Activated naive CD8-positive, alpha-beta T cell (primary cell): Measurements from ENCODE around the gene PARD6G.
"Not testable (repeated sequence)": the region's sequence is repeated elsewhere in the genome, so short reads cannot be mapped to it uniquely, and the experiment has no call there.

Experiments
- H3K27ac Mint-ChIP-seq: one replicate; pipeline ENCODE4 v1.8.0; 2021; ENCODE audit warnings: mixed read lengths
- H3K27me3 Mint-ChIP-seq: one replicate; pipeline ENCODE4 v1.8.0; 2021; ENCODE audit warnings: mixed read lengths
- H3K36me3 Mint-ChIP-seq: one replicate; pipeline ENCODE4 v1.8.0; 2021; ENCODE audit warnings: mixed read lengths
- H3K4me1 Mint-ChIP-seq: one replicate; pipeline ENCODE4 v1.8.0; 2021; ENCODE audit warnings: low read depth, mixed read lengths
- H3K4me3 Mint-ChIP-seq: one replicate; pipeline ENCODE4 v1.8.0; 2021; ENCODE audit warnings: mild to moderate bottlenecking, mixed read lengths
- H3K9me3 Mint-ChIP-seq: one replicate; pipeline ENCODE4 v1.8.0; 2021; ENCODE audit warnings: low read depth, mixed read lengths

PARD6G gene

GRCh38 chr18:80247393-80247841, at the start of gene PARD6G:
Gene PARD6G, minus strand, starts transcription at chr18:80247514. Its CDS starts 166 bp downstream, at chr18:80247348.
- Mint-ChIP-seq H3K9me3 (no peaks in the 10 kb centered on the region), H3K4me1 (peaks cover 7% of the 10 kb centered on the region), H3K27me3 (peaks cover 19% of the 10 kb centered on the region)

GRCh38 chr18:80262241-80263033, 15.1 kb upstream of the PARD6G start:
- not testable (repeated sequence) for H3K4me3 Mint-ChIP-seq, H3K27ac Mint-ChIP-seq, H3K36me3 Mint-ChIP-seq, H3K4me1 Mint-ChIP-seq, H3K9me3 Mint-ChIP-seq
- peaks cover 11% of the 10 kb centered on the region for H3K27me3 Mint-ChIP-seq

More at GRCh38 chr18:80247393-80247841, at the start of gene PARD6G:
- Mint-ChIP-seq H3K36me3 (no peaks in the 10 kb centered on the region), H3K4me3 (peak within 1 kb of the TSS; percentile 73), H3K27ac (no peak within 1 kb of the TSS)

- no peak overlapping the region for H3K27ac Mint-ChIP-seq
- H3K9me3 Mint-ChIP-seq: no peaks in the 10 kb centered on the region
- no peaks in the 10 kb centered on the region for H3K36me3 Mint-ChIP-seq
- H3K27me3 Mint-ChIP-seq: peaks cover 16% of the 10 kb centered on the region
- H3K4me1 Mint-ChIP-seq: no peaks in the 10 kb centered on the region
- H3K4me3 Mint-ChIP-seq: no peak overlapping the region
Observed at GRCh38 chr18:80259610-80260009, 12.3 kb upstream of the PARD6G start.

- H3K9me3 Mint-ChIP-seq: no peaks in the 10 kb centered on the region
- no peak overlapping the region for H3K4me3 Mint-ChIP-seq
- no peak overlapping the region for H3K27ac Mint-ChIP-seq
- no peaks in the 10 kb centered on the region for H3K4me1 Mint-ChIP-seq
- peaks cover 16% of the 10 kb centered on the region for H3K27me3 Mint-ChIP-seq
- no peaks in the 10 kb centered on the region for H3K36me3 Mint-ChIP-seq
Observed at GRCh38 chr18:80258640-80259039, 11.3 kb upstream of the PARD6G start.

- peaks cover 16% of the 10 kb centered on the region for H3K27me3 Mint-ChIP-seq
- H3K4me3 Mint-ChIP-seq, H3K4me1 Mint-ChIP-seq, H3K27ac Mint-ChIP-seq, H3K36me3 Mint-ChIP-seq, H3K9me3 Mint-ChIP-seq: not testable (repeated sequence)
Observed at GRCh38 chr18:80257579-80258543, 10.5 kb upstream of the PARD6G start.

- no peaks in the 10 kb centered on the region for H3K4me1 Mint-ChIP-seq
- no peak overlapping the region for H3K27ac Mint-ChIP-seq
- peaks cover 8% of the 10 kb centered on the region for H3K27me3 Mint-ChIP-seq
- H3K9me3 Mint-ChIP-seq: no peaks in the 10 kb centered on the region
- H3K36me3 Mint-ChIP-seq: no peaks in the 10 kb centered on the region
- no peak overlapping the region for H3K4me3 Mint-ChIP-seq
Observed at GRCh38 chr18:80254971-80255500, 7.7 kb upstream of the PARD6G start.

GRCh38 chr18:80253871-80254492, 6.7 kb upstream of the PARD6G start:
- no peaks in the 10 kb centered on the region for H3K36me3 Mint-ChIP-seq
- H3K4me3 Mint-ChIP-seq: no peak overlapping the region
- no peaks in the 10 kb centered on the region for H3K9me3 Mint-ChIP-seq
- peaks cover 6% of the 10 kb centered on the region for H3K27me3 Mint-ChIP-seq
- no peaks in the 10 kb centered on the region for H3K4me1 Mint-ChIP-seq
- H3K27ac Mint-ChIP-seq: no peak overlapping the region

- Mint-ChIP-seq H3K27me3 (peaks cover 6% of the 10 kb centered on the region), H3K27ac (no peak overlapping the region)
Observed at GRCh38 chr18:80253236-80253635, 5.9 kb upstream of the PARD6G start.

GRCh38 chr18:80252136-80252535, 4.8 kb upstream of the PARD6G start:
- no peaks in the 10 kb centered on the region for H3K9me3 Mint-ChIP-seq
- H3K4me3 Mint-ChIP-seq: no peak overlapping the region
- H3K4me1 Mint-ChIP-seq: peaks cover 2% of the 10 kb centered on the region
- no peaks in the 10 kb centered on the region for H3K36me3 Mint-ChIP-seq
- H3K27me3 Mint-ChIP-seq: peaks cover 4% of the 10 kb centered on the region
- H3K27ac Mint-ChIP-seq: no peak overlapping the region

More at GRCh38 chr18:80253236-80253635, 5.9 kb upstream of the PARD6G start:
- H3K36me3 Mint-ChIP-seq: no peaks in the 10 kb centered on the region
- H3K9me3 Mint-ChIP-seq: no peaks in the 10 kb centered on the region
- no peaks in the 10 kb centered on the region for H3K4me1 Mint-ChIP-seq
- no peak overlapping the region for H3K4me3 Mint-ChIP-seq

- no peaks in the 10 kb centered on the region for H3K9me3 Mint-ChIP-seq
- H3K36me3 Mint-ChIP-seq: no peaks in the 10 kb centered on the region
- H3K4me1 Mint-ChIP-seq: peaks cover 2% of the 10 kb centered on the region
- H3K27ac Mint-ChIP-seq: no peak overlapping the region
- H3K4me3 Mint-ChIP-seq: no peak overlapping the region
- H3K27me3 Mint-ChIP-seq: no peaks in the 10 kb centered on the region
Observed at GRCh38 chr18:80251700-80252099, 4.4 kb upstream of the PARD6G start.

- Mint-ChIP-seq H3K27ac (no peak overlapping the region), H3K27me3 (peaks cover 3% of the 10 kb centered on the region), H3K4me3 (no peak overlapping the region), H3K36me3 (no peaks in the 10 kb centered on the region), H3K4me1 (peaks cover 4% of the 10 kb centered on the region), H3K9me3 (no peaks in the 10 kb centered on the region)
Observed at GRCh38 chr18:80250740-80251364, 3.5 kb upstream of the PARD6G start.

GRCh38 chr18:80249217-80250093, 2.1 kb upstream of the PARD6G start:
- Mint-ChIP-seq H3K27me3 (peaks cover 11% of the 10 kb centered on the region), H3K4me3 (no peak overlapping the region), H3K4me1 (peaks cover 7% of the 10 kb centered on the region), H3K36me3 (no peaks in the 10 kb centered on the region), H3K27ac (no peak overlapping the region), H3K9me3 (no peaks in the 10 kb centered on the region)

- Mint-ChIP-seq H3K27me3 (peaks cover 19% of the 10 kb centered on the region), H3K9me3 (no peaks in the 10 kb centered on the region), H3K4me1 (peaks cover 7% of the 10 kb centered on the region), H3K27ac (no peak overlapping the region), H3K4me3 (peak overlapping the region; percentile 57), H3K36me3 (no peaks in the 10 kb centered on the region)
Observed at GRCh38 chr18:80246445-80247392, 595 bp downstream of the PARD6G start.
